Measurements from ENCODE around the gene DACT2. TPM values are rescaled to one million over a fixed set of nuclear protein-coding genes. Genes with fewer than 3 reads are reported as not detected.

The DACT2 gene
- total RNA-seq, 1 experiment from 2014 or later: 3.3 TPM

DNA sequence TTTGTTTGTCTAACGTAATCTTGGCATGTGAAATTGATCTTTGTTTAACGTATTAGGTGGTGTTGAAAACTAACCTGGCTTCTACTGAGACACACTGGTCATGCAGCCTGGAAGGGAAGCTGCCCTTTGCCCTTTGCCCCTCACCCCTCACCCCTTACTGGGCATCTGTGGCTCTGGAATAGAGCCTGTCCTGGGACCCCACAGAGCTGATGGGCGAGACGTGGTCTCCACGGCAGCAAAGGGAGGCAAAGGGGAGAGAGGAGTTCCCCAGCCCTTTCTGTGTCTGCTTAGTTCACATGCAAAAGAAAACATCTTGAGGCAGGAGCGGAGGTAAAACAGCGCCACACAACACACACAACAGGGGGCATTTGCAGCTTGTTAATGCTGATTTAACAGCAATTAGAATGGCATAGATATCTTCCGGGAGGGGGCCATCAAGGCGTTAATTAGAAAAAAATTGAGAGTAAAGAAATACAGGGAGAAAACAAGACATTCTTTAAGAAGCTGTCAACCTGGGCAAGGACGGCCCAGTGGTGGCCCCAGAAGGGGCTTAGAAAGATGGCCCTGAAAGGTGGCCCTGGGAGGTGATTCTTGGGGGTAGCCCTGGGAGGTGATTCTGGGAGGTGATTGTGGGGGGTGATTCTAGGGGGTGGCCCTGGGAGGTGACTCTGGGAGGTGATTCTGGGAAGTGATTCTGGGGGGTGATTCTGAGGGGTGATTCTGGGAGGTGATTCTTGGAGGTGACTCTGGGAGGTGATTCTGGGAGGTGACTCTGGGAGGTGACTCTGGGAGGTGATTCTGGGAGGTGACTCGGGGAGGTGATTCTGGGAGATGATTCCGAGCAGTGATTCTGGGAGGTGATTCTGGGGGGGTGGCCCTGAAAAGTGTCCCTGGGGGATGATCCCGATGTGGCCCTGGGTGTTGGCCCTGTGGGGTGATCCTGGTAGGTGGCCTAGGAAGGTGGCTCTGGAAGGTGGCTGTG is 44.5 kb upstream of the DACT2 start:
- CTCF ChIA-PET: no interaction called here
- intact Hi-C loops (cut with micrococcal nuclease; ENCODE audit: unreplicated experiment): no loop called here
- no peaks in the 10 kb centered on the region for H3K4me1 ChIP-seq (ENCODE audit: control insufficient read depth, insufficient read depth, low read length)

DNA sequence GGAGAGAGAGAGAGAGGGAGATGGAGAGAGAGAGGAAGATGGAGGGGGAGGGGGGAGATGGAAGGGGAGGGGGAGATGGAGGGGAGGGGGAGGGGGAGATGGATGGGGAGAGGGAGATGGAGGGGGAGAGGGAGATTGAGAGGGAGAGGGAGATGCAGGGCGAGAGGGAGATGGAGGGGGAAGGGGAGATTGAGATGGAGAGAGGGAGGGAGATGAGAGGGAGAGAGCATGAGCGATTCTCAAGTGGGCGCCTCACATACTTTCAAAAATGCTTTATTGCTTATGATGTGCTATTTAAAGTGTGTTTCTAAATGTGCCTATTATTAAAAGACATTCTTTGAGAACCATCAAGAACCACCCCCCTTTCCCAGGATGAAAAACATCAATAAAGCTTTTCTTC is 43.7 kb upstream of the DACT2 start:
- in situ Hi-C loops (cut with HindIII; ENCODE audit: low pct_unique_long_range_greater_than_20kb, low sequenced_read_pairs): no loop called here
- CTCF ChIA-PET: no interaction called here
- Histone ChIP-seq H3K27me3 (ENCODE audit: control insufficient read depth, insufficient read depth, low read length) (no peaks in the 10 kb centered on the region; the same call in 1 of the 2 replicates), H3K4me3 (ENCODE audit: low read depth in 2 of 2, low read length in 2 of 2) (no peak overlapping the region), H3K27ac (ENCODE audit: low read length) (no peak overlapping the region), H3K4me1 (ENCODE audit: control insufficient read depth, insufficient read depth, low read length) (no peaks in the 10 kb centered on the region), H3K36me3 (ENCODE audit: control insufficient read depth, insufficient read depth, low read length) (no peaks in the 10 kb centered on the region), H3K9me3 (ENCODE audit: control insufficient read depth, insufficient read depth, low read depth, low read length) (peaks cover 12% of the 10 kb centered on the region; the same call in 1 of the 2 replicates)
- TF ChIP-seq POLR2AphosphoS5 (IDR thresholded peaks at IDR 0.05; ENCODE audit: low read depth, low read length) (no peak), SIN3A (IDR thresholded peaks at IDR 0.05; ENCODE audit: borderline replicate concordance, insufficient read depth, low read depth, low read length) (no peak), TCF7L2 (IDR thresholded peaks at IDR 0.05; ENCODE audit: low read depth, low read length) (no peak)
- TF ChIP-seq, protein P1, sequence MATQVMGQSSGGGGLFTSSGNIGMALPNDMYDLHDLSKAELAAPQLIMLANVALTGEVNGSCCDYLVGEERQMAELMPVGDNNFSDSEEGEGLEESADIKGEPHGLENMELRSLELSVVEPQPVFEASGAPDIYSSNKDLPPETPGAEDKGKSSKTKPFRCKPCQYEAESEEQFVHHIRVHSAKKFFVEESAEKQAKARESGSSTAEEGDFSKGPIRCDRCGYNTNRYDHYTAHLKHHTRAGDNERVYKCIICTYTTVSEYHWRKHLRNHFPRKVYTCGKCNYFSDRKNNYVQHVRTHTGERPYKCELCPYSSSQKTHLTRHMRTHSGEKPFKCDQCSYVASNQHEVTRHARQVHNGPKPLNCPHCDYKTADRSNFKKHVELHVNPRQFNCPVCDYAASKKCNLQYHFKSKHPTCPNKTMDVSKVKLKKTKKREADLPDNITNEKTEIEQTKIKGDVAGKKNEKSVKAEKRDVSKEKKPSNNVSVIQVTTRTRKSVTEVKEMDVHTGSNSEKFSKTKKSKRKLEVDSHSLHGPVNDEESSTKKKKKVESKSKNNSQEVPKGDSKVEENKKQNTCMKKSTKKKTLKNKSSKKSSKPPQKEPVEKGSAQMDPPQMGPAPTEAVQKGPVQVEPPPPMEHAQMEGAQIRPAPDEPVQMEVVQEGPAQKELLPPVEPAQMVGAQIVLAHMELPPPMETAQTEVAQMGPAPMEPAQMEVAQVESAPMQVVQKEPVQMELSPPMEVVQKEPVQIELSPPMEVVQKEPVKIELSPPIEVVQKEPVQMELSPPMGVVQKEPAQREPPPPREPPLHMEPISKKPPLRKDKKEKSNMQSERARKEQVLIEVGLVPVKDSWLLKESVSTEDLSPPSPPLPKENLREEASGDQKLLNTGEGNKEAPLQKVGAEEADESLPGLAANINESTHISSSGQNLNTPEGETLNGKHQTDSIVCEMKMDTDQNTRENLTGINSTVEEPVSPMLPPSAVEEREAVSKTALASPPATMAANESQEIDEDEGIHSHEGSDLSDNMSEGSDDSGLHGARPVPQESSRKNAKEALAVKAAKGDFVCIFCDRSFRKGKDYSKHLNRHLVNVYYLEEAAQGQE (IDR thresholded peaks at IDR 0.05; ENCODE audit: insufficient read depth in 1 of 2, low read depth in 2 of 2, low read length in 1 of 2): no peak
- TF ChIP-seq, protein P2, sequence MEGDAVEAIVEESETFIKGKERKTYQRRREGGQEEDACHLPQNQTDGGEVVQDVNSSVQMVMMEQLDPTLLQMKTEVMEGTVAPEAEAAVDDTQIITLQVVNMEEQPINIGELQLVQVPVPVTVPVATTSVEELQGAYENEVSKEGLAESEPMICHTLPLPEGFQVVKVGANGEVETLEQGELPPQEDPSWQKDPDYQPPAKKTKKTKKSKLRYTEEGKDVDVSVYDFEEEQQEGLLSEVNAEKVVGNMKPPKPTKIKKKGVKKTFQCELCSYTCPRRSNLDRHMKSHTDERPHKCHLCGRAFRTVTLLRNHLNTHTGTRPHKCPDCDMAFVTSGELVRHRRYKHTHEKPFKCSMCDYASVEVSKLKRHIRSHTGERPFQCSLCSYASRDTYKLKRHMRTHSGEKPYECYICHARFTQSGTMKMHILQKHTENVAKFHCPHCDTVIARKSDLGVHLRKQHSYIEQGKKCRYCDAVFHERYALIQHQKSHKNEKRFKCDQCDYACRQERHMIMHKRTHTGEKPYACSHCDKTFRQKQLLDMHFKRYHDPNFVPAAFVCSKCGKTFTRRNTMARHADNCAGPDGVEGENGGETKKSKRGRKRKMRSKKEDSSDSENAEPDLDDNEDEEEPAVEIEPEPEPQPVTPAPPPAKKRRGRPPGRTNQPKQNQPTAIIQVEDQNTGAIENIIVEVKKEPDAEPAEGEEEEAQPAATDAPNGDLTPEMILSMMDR (IDR thresholded peaks at IDR 0.05): no peak
- BruUV-seq (replicated peaks): no TSS peak
- ATAC-seq (no peak), DNase-seq (ENCODE audit: low read depth, low spot score) (no peak)
- intact Hi-C loops (cut with micrococcal nuclease; ENCODE audit: unreplicated experiment): no loop called here
- POLR2A ChIA-PET: no interaction called here

More for the DNA sequence above, 44.5 kb upstream of the DACT2 start:
- no peaks in the 10 kb centered on the region; the same call in 1 of the 2 replicates for H3K27me3 ChIP-seq (ENCODE audit: control insufficient read depth, insufficient read depth, low read length)
- ATAC-seq (no peak), DNase-seq (ENCODE audit: low read depth, low spot score) (no peak)
- POLR2A ChIA-PET: no interaction called here
- in situ Hi-C loops (cut with HindIII; ENCODE audit: low pct_unique_long_range_greater_than_20kb, low sequenced_read_pairs): no loop called here
- no TSS peak for BruUV-seq (replicated peaks)
- no peak overlapping the region for H3K4me3 ChIP-seq (ENCODE audit: low read depth in 2 of 2, low read length in 2 of 2)
- H3K9me3 ChIP-seq (ENCODE audit: control insufficient read depth, insufficient read depth, low read depth, low read length): peaks cover 12% of the 10 kb centered on the region; the same call in 1 of the 2 replicates
- no peak overlapping the region for H3K27ac ChIP-seq (ENCODE audit: low read length)
- TF ChIP-seq POLR2AphosphoS5 (IDR thresholded peaks at IDR 0.05; ENCODE audit: low read depth, low read length) (no peak), TCF7L2 (IDR thresholded peaks at IDR 0.05; ENCODE audit: low read depth, low read length) (no peak), SIN3A (IDR thresholded peaks at IDR 0.05; ENCODE audit: borderline replicate concordance, insufficient read depth, low read depth, low read length) (no peak)
- TF ChIP-seq, protein P1 (IDR thresholded peaks at IDR 0.05; ENCODE audit: insufficient read depth in 1 of 2, low read depth in 2 of 2, low read length in 1 of 2): no peak
- TF ChIP-seq, protein P2 (IDR thresholded peaks at IDR 0.05): no peak
- H3K36me3 ChIP-seq (ENCODE audit: control insufficient read depth, insufficient read depth, low read length): no peaks in the 10 kb centered on the region

Data from Panc1 (cell line).